K562 (cell line): Measurements from ENCODE around the gene DAPK1. TPM values are rescaled to one million over a fixed set of nuclear protein-coding genes. Genes with fewer than 3 reads are reported as not detected.
A peak's percentile ranks its signal among the peaks of the same experiment; 100 is the strongest.

Source experiments
- AFF4 ChIP-seq: sonication (generic); formaldehyde crosslinking; IDR thresholded peaks from 2 replicates; pipeline ENCODE4 v1.8.0; 2023; ENCODE audit warnings: mild to moderate bottlenecking, missing genetic modification reagents
- E2F6 ChIP-seq, 2 experiments: IDR thresholded peaks; 2 replicates each; pipeline ENCODE4 v1.6.1; 2011; ENCODE audit warnings: borderline replicate concordance in 1 of 2, control low read depth in 1 of 2, low read depth in 1 of 2, low read length in 1 of 2, mild to moderate bottlenecking in 1 of 2, mixed read lengths in 1 of 2, moderate library complexity in 1 of 2; ENCODE audit not compliant: insufficient read depth in 1 of 2, insufficient read length in 1 of 2, poor library complexity in 1 of 2, severe bottlenecking in 1 of 2; ENCODE audit errors: extremely low read depth in 1 of 2
- ELF4 ChIP-seq: fragments of 450-650 bp; formaldehyde crosslinking; IDR thresholded peaks from 2 replicates; pipeline ENCODE4 v1.4.0; 2022; ENCODE audit warnings: missing genetic modification characterization
- HNRNPL ChIP-seq: fragments of 200-400 bp; formaldehyde crosslinking; IDR thresholded peaks from 2 replicates; pipeline ENCODE4 v1.6.1; 2017; ENCODE audit warnings: low read depth, mild to moderate bottlenecking, low read length
- IRF2 ChIP-seq: sonication (generic); formaldehyde crosslinking; IDR thresholded peaks from 2 replicates; pipeline ENCODE4 v1.8.1; 2022; ENCODE audit warnings: mild to moderate bottlenecking, missing genetic modification reagents
- NR2F6 ChIP-seq: fragments of 450-650 bp; formaldehyde crosslinking; IDR thresholded peaks from 2 replicates; pipeline ENCODE4 v1.4.0; 2020; ENCODE audit warnings: mild to moderate bottlenecking
- RHOXF2B ChIP-seq: fragments of 250-450 bp; sonication (Bioruptor Pico); conservative IDR thresholded peaks from 2 replicates; pipeline ENCODE4 v1.5.1; 2021
- TBP ChIP-seq: optimal IDR thresholded peaks from 2 replicates; pipeline ENCODE3; 2011; ENCODE audit warnings: low read depth, low read length, improper control_type of control experiment
- TCF3 ChIP-seq: sonication (generic); formaldehyde crosslinking; IDR thresholded peaks from 2 replicates; pipeline ENCODE4 v1.4.0; 2020; ENCODE audit warnings: mild to moderate bottlenecking, missing genetic modification reagents
- TEAD4 ChIP-seq, 2 experiments: sonication (generic) in 1 of 2; formaldehyde crosslinking in 1 of 2; IDR thresholded peaks; 2 replicates each; pipeline versions ENCODE4 v1.6.1 to v1.8.0; 2012 to 2022; ENCODE audit warnings: borderline replicate concordance in 1 of 2, inconsistent platforms in 1 of 2, low read length in 1 of 2, mild to moderate bottlenecking in 1 of 2, missing genetic modification reagents in 1 of 2
- TRIM28 ChIP-seq: fragments of 450-650 bp; IDR thresholded peaks from 2 replicates; pipeline ENCODE4 v1.6.1; 2017
- ZNF143 ChIP-seq: sonication (generic); formaldehyde crosslinking; IDR thresholded peaks from 2 replicates; pipeline ENCODE4 v1.9.0; 2022; ENCODE audit warnings: mild to moderate bottlenecking, missing genetic modification reagents
- ZNF217 ChIP-seq: sonication (generic); formaldehyde crosslinking; IDR thresholded peaks from 2 replicates; pipeline ENCODE4 v1.8.0; 2022; ENCODE audit warnings: mild to moderate bottlenecking, missing genetic modification reagents
- polyA plus RNA-seq, 8 experiments: library from polyadenylated mRNA; depleted of rRNA in 4 of 8; stranded (reverse) in 5 of 8; unstranded in 3 of 8; fragments of >200 nt; fragmentation: Nextera tagmentation in 2 of 8; fragmentation: Illumina TruSeq in 1 of 8; extraction: Ambion mirVana in 2 of 8; extraction: Trizol in 1 of 8; gene quantifications; 2 replicates each; pipeline versions ENCODE4 v1.2.1 to v1.2.3, GENCODE V29; 2011 to 2014; ENCODE audit warnings: inconsistent platforms in 1 of 8, missing spikeins in 1 of 8
- total RNA-seq, 7 experiments: library from RNA; depleted of rRNA in 6 of 7; stranded (reverse); fragments of >200 nt in 6 of 7; fragmentation: Illumina TruSeq in 2 of 7; extraction: Trizol in 2 of 7; gene quantifications; 2 replicates each; pipeline versions ENCODE4 v1.2.1 to v1.2.3, GENCODE V29; 2011 to 2021; ENCODE audit warnings: low replicate concordance in 1 of 7
- TF ChIP-seq, protein P1 (sequence below): sonication (generic); formaldehyde crosslinking; IDR thresholded peaks from 2 replicates; pipeline ENCODE4 v1.8.0; 2022; ENCODE audit warnings: missing genetic modification reagents, mild to moderate bottlenecking, moderate library complexity, borderline replicate concordance
- TF ChIP-seq, protein P2 (sequence below): sonication (generic); formaldehyde crosslinking; IDR thresholded peaks from 2 replicates; pipeline ENCODE4 v1.8.0; 2022; ENCODE audit warnings: mild to moderate bottlenecking, missing genetic modification reagents
- TF ChIP-seq, protein P3 (sequence below), 2 experiments: fragments of 150-350 bp in 1 of 2; IDR thresholded peaks; 2 replicates each; pipeline ENCODE4 v1.6.1; 2012 to 2016; ENCODE audit warnings: low read depth in 2 of 2, low read length in 2 of 2, mild to moderate bottlenecking in 1 of 2, moderate library complexity in 1 of 2

DAPK1 gene
- total and polyA plus RNA-seq, 9 of the 15 experiments (the other 6 are each of a cell fraction or from before 2014, with no cell fraction given), result 1.7 to 26.4 (median 15.8) TPM

DNA sequence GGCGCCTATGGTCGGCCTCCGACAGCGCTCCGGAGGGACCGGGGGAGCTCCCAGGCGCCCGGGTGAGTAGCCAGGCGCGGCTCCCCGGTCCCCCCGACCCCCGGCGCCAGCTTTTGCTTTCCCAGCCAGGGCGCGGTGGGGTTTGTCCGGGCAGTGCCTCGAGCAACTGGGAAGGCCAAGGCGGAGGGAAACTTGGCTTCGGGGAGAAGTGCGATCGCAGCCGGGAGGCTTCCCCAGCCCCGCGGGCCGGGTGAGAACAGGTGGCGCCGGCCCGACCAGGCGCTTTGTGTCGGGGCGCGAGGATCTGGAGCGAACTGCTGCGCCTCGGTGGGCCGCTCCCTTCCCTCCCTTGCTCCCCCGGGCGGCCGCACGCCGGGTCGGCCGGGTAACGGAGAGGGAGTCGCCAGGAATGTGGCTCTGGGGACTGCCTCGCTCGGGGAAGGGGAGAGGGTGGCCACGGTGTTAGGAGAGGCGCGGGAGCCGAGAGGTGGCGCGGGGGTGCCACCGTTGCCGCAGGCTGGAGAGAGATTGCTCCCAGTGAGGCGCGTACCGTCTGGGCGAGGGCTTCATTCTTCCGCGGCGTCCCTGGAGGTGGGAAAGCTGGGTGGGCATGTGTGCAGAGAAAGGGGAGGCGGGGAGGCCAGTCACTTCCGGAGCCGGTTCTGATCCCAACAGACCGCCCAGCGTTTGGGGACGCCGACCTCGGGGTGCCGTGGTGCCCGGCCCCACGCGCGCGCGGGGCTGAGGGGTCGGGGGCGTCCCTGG is 561 bp downstream of the DAPK1 start (continued):
- TF ChIP-seq AFF4 (CRISPR knock-in tag) (no peak), TEAD4 (IDR thresholded peaks at IDR 0.05; ENCODE audit: low read length) (no peak; the same call in 1 of the 2 replicates), TEAD4 (CRISPR knock-in tag; IDR thresholded peaks at IDR 0.05; ENCODE audit: borderline replicate concordance) (peak; percentile 70; the same call in 1 of the 2 replicates), RHOXF2B (no peak), E2F6 (IDR thresholded peaks at IDR 0.05; ENCODE audit: borderline replicate concordance in 1 of 2, extremely low read depth in 1 of 2, insufficient read depth in 1 of 2, insufficient read length in 1 of 2, low read depth in 1 of 2, low read length in 1 of 2, poor library complexity in 1 of 2, severe bottlenecking in 1 of 2) (peak in 1 of 2 experiments; percentile 90), IRF2 (no peak), HNRNPL (0 out of 2 replicates have a peak, but pooled peaks have one; percentile 43), ELF4 (CRISPR knock-in tag) (no peak), NR2F6 (CRISPR knock-in tag) (no peak), TBP (no peak), TCF3 (CRISPR knock-in tag) (no peak), TRIM28 (no peak), ZNF217 (CRISPR knock-in tag) (no peak), ZNF143 (no peak)
- TF ChIP-seq, protein P1, sequence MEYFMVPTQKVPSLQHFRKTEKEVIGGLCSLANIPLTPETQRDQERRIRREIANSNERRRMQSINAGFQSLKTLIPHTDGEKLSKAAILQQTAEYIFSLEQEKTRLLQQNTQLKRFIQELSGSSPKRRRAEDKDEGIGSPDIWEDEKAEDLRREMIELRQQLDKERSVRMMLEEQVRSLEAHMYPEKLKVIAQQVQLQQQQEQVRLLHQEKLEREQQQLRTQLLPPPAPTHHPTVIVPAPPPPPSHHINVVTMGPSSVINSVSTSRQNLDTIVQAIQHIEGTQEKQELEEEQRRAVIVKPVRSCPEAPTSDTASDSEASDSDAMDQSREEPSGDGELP (CRISPR knock-in tag), result peak; percentile 28; the same call in 1 of the 2 replicates
- TF ChIP-seq, protein P2, sequence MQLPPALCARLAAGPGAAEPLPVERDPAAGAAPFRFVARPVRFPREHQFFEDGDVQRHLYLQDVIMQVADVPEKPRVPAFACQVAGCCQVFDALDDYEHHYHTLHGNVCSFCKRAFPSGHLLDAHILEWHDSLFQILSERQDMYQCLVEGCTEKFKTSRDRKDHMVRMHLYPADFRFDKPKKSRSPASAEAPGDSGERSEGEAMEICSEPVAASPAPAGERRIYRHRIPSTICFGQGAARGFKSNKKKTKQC, result no peak; the same call in 1 of the 2 replicates
- TF ChIP-seq, protein P3, sequence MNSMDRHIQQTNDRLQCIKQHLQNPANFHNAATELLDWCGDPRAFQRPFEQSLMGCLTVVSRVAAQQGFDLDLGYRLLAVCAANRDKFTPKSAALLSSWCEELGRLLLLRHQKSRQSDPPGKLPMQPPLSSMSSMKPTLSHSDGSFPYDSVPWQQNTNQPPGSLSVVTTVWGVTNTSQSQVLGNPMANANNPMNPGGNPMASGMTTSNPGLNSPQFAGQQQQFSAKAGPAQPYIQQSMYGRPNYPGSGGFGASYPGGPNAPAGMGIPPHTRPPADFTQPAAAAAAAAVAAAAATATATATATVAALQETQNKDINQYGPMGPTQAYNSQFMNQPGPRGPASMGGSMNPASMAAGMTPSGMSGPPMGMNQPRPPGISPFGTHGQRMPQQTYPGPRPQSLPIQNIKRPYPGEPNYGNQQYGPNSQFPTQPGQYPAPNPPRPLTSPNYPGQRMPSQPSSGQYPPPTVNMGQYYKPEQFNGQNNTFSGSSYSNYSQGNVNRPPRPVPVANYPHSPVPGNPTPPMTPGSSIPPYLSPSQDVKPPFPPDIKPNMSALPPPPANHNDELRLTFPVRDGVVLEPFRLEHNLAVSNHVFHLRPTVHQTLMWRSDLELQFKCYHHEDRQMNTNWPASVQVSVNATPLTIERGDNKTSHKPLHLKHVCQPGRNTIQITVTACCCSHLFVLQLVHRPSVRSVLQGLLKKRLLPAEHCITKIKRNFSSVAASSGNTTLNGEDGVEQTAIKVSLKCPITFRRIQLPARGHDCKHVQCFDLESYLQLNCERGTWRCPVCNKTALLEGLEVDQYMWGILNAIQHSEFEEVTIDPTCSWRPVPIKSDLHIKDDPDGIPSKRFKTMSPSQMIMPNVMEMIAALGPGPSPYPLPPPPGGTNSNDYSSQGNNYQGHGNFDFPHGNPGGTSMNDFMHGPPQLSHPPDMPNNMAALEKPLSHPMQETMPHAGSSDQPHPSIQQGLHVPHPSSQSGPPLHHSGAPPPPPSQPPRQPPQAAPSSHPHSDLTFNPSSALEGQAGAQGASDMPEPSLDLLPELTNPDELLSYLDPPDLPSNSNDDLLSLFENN (IDR thresholded peaks at IDR 0.05; ENCODE audit: low read depth in 2 of 2, low read length in 2 of 2), result no peak
